SHP77 treated with DMSO at 0.1 percent for 48 hours (cell line): ENCODE measurements around the gene PMM2.

Source experiments
- DNase-seq: peaks from one replicate; lab custom pipeline; 2025; lab: John Stamatoyannopoulos, UW

Gene PMM2

DNA sequence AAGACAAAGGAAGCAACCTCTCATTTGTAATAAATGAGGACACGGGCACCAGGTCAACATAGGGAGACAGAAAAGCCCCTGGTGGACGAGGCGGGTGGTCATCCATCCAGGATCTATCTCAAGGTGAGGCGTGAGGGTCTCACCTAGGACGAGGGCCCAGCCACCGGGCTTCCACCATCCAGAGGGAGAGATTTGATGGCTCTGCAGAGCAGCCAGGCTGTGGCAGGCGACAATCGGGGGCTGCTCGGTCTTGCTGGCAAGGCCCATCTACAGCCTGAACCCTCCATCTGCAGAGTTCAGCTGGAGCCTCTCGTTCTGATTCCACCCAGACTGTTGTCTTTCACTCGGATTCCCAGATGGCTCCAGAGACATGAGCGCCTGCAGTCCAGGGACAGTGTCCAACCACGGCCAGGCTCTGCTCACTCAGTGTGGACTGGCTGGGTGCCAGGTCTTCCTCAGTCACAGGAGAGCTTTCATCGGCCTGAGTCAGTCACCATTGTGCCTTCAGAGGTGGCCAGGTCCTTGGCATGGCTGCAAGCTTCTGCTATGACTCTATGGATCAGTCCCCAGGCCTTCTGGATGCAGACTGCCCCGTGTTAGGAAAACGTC, 90.4 kb downstream of the PMM2 start:
- no peak for DNase-seq

DNA sequence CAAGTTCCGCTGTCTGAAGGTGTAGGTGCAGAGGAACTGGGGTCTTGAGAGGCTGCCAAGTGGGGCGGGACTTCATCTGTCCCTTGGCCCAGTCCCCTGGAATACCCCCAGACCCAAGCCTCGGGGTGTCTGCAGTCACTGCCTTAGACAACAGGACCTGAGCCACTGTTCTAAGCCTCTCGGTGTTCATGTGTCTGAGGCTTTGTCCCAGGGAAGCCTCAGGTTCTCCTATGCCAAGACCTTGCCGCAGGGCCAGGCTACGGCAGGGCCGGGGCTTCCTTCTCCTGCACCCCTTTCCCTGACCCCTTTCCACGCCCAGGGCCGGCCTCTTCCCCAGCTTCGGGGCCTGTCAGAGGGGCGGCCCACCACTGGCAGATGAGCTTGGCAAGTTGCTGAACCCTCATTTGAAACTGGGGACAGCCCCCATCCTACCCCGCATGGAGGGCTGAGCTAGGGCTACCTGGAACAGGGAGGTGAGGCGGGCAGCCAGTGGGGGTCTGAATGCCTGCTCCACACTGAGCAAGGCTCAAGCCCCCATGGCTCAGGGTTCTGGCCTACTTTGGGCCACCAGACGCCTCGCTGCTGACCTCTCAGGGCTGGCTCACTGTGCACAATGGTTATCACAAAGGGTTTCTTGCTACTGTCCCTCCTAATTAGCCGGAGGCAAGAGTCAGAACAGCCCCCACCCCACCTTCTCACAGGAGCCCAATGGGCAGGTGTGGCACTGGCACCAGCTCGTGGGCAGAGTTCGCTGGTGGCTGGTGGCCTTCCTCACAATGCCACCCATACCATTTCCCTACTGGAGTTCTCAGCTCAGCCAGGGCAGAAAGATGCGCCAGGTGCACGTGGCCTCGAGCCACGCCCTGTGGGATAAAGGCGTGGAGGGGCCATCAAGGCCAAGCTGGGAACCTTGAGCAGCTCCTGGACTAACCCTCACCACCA, 91.6 kb downstream of the PMM2 start:
- no peak for DNase-seq

GRCh38 chr16:8889893-8890548, 92.4 kb downstream of the PMM2 start:
- DNase-seq: no peak

- DNase-seq: no peak
These were observed 92.9 kb downstream of the PMM2 start for GRCh38 chr16:8890549-8890921.

- DNase-seq: no peak
These were observed 94.5 kb downstream of the PMM2 start for GRCh38 chr16:8892101-8892575.

DNA sequence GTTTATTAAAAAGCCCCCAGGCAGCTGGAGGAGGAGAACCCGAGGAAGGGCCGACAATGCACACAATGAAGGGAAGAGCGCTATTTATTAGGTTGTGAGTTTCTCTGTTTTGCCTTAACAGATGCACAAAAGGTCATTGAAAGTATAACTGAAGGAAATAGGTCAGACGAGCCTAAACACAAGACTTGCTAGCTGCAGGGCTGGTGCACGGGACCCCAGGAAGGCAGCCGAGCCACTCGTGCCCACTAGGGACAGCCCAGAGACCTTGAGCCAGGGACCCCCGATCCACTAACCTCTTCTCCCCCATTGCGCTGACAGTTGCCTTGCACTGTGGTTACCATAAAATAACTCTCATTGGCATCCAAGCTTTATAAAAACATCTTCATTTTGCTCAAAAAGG, 95.8 kb downstream of the PMM2 start:
- no peak for DNase-seq

DNA sequence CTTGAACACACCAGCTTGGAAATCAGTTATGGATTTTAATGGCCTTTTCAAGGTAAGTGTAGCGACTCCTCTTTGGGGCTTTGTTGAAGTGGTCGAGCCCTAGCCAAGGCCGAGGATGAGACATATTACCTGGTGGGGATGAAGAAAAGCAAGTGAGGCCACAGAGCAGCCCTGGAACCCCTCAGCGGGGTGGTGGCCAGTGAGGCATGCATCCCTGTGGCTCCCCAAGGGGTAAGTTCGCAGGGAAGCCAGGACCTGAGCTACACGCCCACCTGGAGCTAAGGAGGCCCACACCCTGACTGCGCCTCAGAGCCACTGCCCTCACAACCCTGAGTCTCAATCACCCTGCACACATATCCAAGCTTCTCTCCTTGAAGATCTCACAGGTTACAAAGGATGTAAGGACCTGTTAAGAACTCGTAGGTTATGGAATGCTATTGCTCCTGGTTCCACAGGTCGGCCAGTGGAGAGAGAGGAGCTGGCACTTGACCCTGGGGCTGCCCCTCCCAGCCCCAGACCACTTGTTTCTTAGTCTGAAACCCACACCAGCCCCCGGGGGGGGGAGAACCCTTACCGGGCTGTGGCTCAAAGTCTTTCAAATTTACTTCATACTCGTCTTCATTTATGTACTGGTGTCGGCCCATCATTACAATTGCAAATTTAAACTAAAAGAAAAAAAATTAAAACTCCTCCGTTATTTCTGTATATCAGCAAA, 96.5 kb downstream of the PMM2 start:
- no peak for DNase-seq

DNA sequence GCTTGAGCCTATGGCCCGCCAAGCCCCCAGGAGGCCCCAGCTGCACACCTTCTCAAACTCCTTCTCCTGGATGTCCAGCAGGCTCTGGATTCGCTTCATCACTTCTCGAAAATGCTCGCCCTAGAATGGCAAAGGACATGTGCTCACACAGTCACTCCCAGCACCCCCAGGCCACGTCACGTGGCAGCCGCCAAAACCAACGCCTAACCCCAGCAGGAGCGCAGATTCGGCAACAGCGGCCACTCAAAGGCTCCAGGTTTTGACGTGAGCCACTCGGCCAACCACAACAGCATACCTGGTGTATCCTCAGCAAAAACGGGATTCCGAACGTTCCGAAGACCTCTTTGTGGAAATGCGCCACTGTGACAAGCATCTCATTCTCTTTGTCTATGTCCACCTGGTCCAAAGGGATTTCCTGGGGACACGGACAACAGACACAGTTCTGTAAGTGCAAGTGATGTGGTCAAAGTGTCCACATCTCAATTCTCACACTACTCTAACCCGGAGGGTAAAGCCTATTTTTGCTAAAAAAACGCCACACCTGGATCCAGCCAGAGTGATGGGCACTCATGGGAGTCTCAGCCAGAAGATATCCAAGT, 97.2 kb downstream of the PMM2 start:
- DNase-seq: no peak

- no peak for DNase-seq
These were observed 101.2 kb downstream of the PMM2 start for GRCh38 chr16:8898660-8899318.
